ENCODE results near the gene LENG1.
"Not testable (repeated sequence)": the region's sequence is repeated elsewhere in the genome, so short reads cannot be mapped to it uniquely, and the experiment has no call there.

The LENG1 gene

DNA sequence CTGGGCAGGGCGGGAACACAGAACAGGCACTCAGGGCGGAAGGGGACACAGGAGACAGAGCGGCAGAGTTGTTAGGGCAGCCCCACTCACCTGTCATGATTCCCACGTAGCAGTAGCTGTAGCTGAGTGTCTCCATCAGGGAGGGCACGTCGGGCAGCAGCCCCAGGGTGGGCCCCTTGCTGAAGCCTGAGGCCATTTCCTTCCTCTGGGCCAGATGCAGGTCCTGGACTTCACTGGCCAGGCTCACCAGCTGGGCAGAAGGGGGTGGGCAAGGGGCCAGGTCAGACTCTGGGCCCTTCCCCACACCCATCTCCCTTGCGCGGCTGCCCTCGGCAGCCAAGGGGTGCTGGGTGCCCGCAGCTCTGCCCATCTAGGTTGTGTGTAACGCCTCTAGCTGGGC, 23.9 kb upstream of the LENG1 start:
- Histone ChIP-seq H3K27me3 (ENCODE audit: insufficient read depth, low read length, poor library complexity) (no peaks in the 10 kb centered on the region), H3K4me2 (ENCODE audit: insufficient read depth, low read length) (no peak overlapping the region), H3K27ac (ENCODE audit: low read length) (no peak overlapping the region), H2AFZ (ENCODE audit: low read depth, low read length) (no peak overlapping the region), H3K79me2 (ENCODE audit: insufficient read depth, low read length) (peaks cover 14% of the 10 kb centered on the region), H3K36me3 (ENCODE audit: insufficient read depth, low read length) (peaks cover 39% of the 10 kb centered on the region), H3K9me3 (ENCODE audit: insufficient read depth, low read length, severe bottlenecking) (no peaks in the 10 kb centered on the region), H4K20me1 (ENCODE audit: insufficient read depth, low read length) (peaks cover 15% of the 10 kb centered on the region), H3K4me3 (ENCODE audit: low read depth in 1 of 2, low read length in 2 of 2) (no peak overlapping the region), H3K9ac (ENCODE audit: low read depth, low read length) (no peak overlapping the region), H3K4me1 (ENCODE audit: insufficient read depth, low read length) (peaks cover 13% of the 10 kb centered on the region)
- ATAC-seq (ENCODE audit: insufficient read depth, low read depth) (no peak), DNase-seq (no peak)
- TF ChIP-seq, protein P1, sequence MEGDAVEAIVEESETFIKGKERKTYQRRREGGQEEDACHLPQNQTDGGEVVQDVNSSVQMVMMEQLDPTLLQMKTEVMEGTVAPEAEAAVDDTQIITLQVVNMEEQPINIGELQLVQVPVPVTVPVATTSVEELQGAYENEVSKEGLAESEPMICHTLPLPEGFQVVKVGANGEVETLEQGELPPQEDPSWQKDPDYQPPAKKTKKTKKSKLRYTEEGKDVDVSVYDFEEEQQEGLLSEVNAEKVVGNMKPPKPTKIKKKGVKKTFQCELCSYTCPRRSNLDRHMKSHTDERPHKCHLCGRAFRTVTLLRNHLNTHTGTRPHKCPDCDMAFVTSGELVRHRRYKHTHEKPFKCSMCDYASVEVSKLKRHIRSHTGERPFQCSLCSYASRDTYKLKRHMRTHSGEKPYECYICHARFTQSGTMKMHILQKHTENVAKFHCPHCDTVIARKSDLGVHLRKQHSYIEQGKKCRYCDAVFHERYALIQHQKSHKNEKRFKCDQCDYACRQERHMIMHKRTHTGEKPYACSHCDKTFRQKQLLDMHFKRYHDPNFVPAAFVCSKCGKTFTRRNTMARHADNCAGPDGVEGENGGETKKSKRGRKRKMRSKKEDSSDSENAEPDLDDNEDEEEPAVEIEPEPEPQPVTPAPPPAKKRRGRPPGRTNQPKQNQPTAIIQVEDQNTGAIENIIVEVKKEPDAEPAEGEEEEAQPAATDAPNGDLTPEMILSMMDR (IDR thresholded peaks at IDR 0.05; ENCODE audit: borderline replicate concordance, extremely low read depth, low read length, poor library complexity, severe bottlenecking), result no peak
- no peak for TF ChIP-seq EZH2 (IDR thresholded peaks at IDR 0.05; ENCODE audit: borderline replicate concordance, low read depth, low read length, severe bottlenecking)

- ATAC-seq (ENCODE audit: insufficient read depth, low read depth); H3K4me2 ChIP-seq (ENCODE audit: insufficient read depth, low read length); H3K27me3 ChIP-seq (ENCODE audit: insufficient read depth, low read length, poor library complexity); H3K4me3 ChIP-seq (ENCODE audit: low read depth in 1 of 2, low read length in 2 of 2); DNase-seq; H3K27ac ChIP-seq (ENCODE audit: low read length); H3K9me3 ChIP-seq (ENCODE audit: insufficient read depth, low read length, severe bottlenecking); H3K9ac ChIP-seq (ENCODE audit: low read depth, low read length); H3K4me1 ChIP-seq (ENCODE audit: insufficient read depth, low read length); H3K79me2 ChIP-seq (ENCODE audit: insufficient read depth, low read length); H2AFZ ChIP-seq (ENCODE audit: low read depth, low read length): not testable (repeated sequence)
- Histone ChIP-seq H3K36me3 (ENCODE audit: insufficient read depth, low read length) (peaks cover 38% of the 10 kb centered on the region), H4K20me1 (ENCODE audit: insufficient read depth, low read length) (peaks cover 13% of the 10 kb centered on the region)
Measured at GRCh38 chr19:54181894-54182293, 22.4 kb upstream of the LENG1 start.

- H3K27ac ChIP-seq (ENCODE audit: low read length), result no peak overlapping the region
- no peak overlapping the region for H3K4me3 ChIP-seq (ENCODE audit: low read depth in 1 of 2, low read length in 2 of 2)
Measured at GRCh38 chr19:54180691-54181091, 21.2 kb upstream of the LENG1 start.

DNA sequence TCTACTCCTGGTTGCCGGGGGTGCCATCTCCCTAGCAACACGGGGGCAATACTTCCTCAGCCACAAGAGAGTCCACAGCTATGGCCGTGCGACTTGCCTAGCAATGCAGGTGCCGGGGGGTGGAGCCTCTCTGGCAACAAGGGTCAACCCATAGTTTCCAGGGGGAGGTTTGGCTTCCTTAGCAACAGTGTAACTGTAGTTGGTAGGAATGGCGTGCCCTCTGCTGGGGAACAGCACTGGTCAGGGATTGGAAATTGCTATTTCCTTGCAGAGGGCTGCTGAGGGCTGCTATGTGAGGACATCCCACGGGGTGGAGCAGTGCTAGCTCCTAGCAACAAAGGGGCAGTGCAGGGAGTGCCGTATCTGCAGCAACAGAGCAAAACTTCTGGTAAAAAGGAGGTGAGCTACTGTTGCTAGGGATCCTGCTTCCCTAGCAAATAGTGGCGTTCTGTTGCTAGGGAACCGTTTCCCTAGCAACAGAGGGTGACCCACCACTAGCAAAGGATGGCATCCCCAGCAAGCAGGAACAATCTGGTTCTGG, 20.5 kb upstream of the LENG1 start:
- ATAC-seq (ENCODE audit: insufficient read depth, low read depth) (no peak), DNase-seq (no peak)
- peaks cover 37% of the 10 kb centered on the region for H3K36me3 ChIP-seq (ENCODE audit: insufficient read depth, low read length)
- H3K9ac ChIP-seq (ENCODE audit: low read depth, low read length), result no peak overlapping the region
- H3K4me2 ChIP-seq (ENCODE audit: insufficient read depth, low read length), result no peak overlapping the region
- no peak overlapping the region for H2AFZ ChIP-seq (ENCODE audit: low read depth, low read length)
- no peaks in the 10 kb centered on the region for H3K4me1 ChIP-seq (ENCODE audit: insufficient read depth, low read length)
- H3K27ac ChIP-seq (ENCODE audit: low read length), result no peak overlapping the region
- TF ChIP-seq, protein P1 (IDR thresholded peaks at IDR 0.05; ENCODE audit: borderline replicate concordance, extremely low read depth, low read length, poor library complexity, severe bottlenecking), result no peak
- no peak for TF ChIP-seq EZH2 (IDR thresholded peaks at IDR 0.05; ENCODE audit: borderline replicate concordance, low read depth, low read length, severe bottlenecking)
- no peaks in the 10 kb centered on the region for H3K79me2 ChIP-seq (ENCODE audit: insufficient read depth, low read length)
- H4K20me1 ChIP-seq (ENCODE audit: insufficient read depth, low read length), result peaks cover 13% of the 10 kb centered on the region
- no peaks in the 10 kb centered on the region for H3K27me3 ChIP-seq (ENCODE audit: insufficient read depth, low read length, poor library complexity)
- H3K9me3 ChIP-seq (ENCODE audit: insufficient read depth, low read length, severe bottlenecking), result no peaks in the 10 kb centered on the region
- no peak overlapping the region for H3K4me3 ChIP-seq (ENCODE audit: low read depth in 1 of 2, low read length in 2 of 2)

More at GRCh38 chr19:54180691-54181091, 21.2 kb upstream of the LENG1 start:
- Histone ChIP-seq H3K9me3 (ENCODE audit: insufficient read depth, low read length, severe bottlenecking) (no peaks in the 10 kb centered on the region), H3K27me3 (ENCODE audit: insufficient read depth, low read length, poor library complexity) (no peaks in the 10 kb centered on the region), H3K79me2 (ENCODE audit: insufficient read depth, low read length) (no peaks in the 10 kb centered on the region), H3K4me2 (ENCODE audit: insufficient read depth, low read length) (no peak overlapping the region), H3K36me3 (ENCODE audit: insufficient read depth, low read length) (peaks cover 37% of the 10 kb centered on the region), H2AFZ (ENCODE audit: low read depth, low read length) (no peak overlapping the region), H4K20me1 (ENCODE audit: insufficient read depth, low read length) (peaks cover 13% of the 10 kb centered on the region), H3K4me1 (ENCODE audit: insufficient read depth, low read length) (no peaks in the 10 kb centered on the region), H3K9ac (ENCODE audit: low read depth, low read length) (no peak overlapping the region)
- ATAC-seq (ENCODE audit: insufficient read depth, low read depth), result no peak
- no peak for DNase-seq
- TF ChIP-seq EZH2 (IDR thresholded peaks at IDR 0.05; ENCODE audit: borderline replicate concordance, low read depth, low read length, severe bottlenecking), result no peak
- TF ChIP-seq, protein P1 (IDR thresholded peaks at IDR 0.05; ENCODE audit: borderline replicate concordance, extremely low read depth, low read length, poor library complexity, severe bottlenecking), result no peak

All from DND-41 (cell line).